Prostate gland (tissue), 2 donors: ENCODE results near the gene RMDN2. TPM values are rescaled to one million over a fixed set of nuclear protein-coding genes. Genes with fewer than 3 reads are reported as not detected.

Experiments used
- DNase-seq: peaks from one replicate; pipeline ENCODE4 v3.0.0-alpha.2; 2019; ENCODE audit warnings: low spot score
- H3K27ac ChIP-seq, 2 donors: fragments of 200-600 bp; sonication (generic); 2 replicates each; pipeline ENCODE4 v1.5.1; 2017 to 2019
- H3K27me3 ChIP-seq: fragments of 200-600 bp; sonication (generic); replicated peaks from 2 replicates; pipeline ENCODE4 v1.5.1; 2019; ENCODE audit not compliant: insufficient read depth
- H3K36me3 ChIP-seq, 2 donors: fragments of 200-600 bp; sonication (generic); 1 replicate in 1 of 2; 2 replicates in 1 of 2; pipeline versions ENCODE4 v1.5.1 to v1.8.1; 2017 to 2019
- H3K4me1 ChIP-seq: fragments of 200-600 bp; sonication (generic); replicated peaks from 2 replicates; pipeline ENCODE4 v1.5.1; 2019
- H3K4me3 ChIP-seq, 2 donors: fragments of 200-600 bp; sonication (generic); 2 replicates each; pipeline ENCODE4 v1.5.1; 2017 to 2019
- H3K9me3 ChIP-seq: fragments of 200-600 bp; sonication (generic); 2 replicates; pipeline ENCODE4 v1.5.1; 2017
- POLR2A ChIP-seq: fragments of 450-650 bp; IDR thresholded peaks from one replicate; pipeline ENCODE4 v1.6.1; 2016; ENCODE audit warnings: antibody characterized with exemption, mild to moderate bottlenecking
- POLR2AphosphoS5 ChIP-seq: sonication (generic); formaldehyde crosslinking; IDR thresholded peaks from one replicate; pipeline ENCODE4 v1.6.1; 2017; ENCODE audit warnings: antibody characterized with exemption
- WGBS: methylation state at CpG from one replicate; pipeline ENCODE4 v1.1.5; 2018; 5-methylcytosine and 5-hydroxymethylcytosine counted together
- intact Hi-C: fragments of 100-400 bp; cut with DNase I; formaldehyde crosslinking; loops from one replicate; pipeline ENCODE4 v1.14.2; 2022
- total RNA-seq, 2 donors: library from RNA; depleted of rRNA; stranded (reverse); fragments of >200 nt; gene quantifications; one replicate each; pipeline ENCODE4 v1.1.0, GENCODE V29; 2016
- TF ChIP-seq, protein P1 (sequence below), 4 experiments: fragments of 200-600 bp in 2 of 4; fragments of 450-650 bp in 2 of 4; sonication (generic) in 2 of 4; IDR thresholded peaks; 1 replicate in 3 of 4; 2 replicates in 1 of 4; pipeline ENCODE4 v1.5.1; 2016 to 2019; ENCODE audit warnings: antibody characterized with exemption in 4 of 4, mild to moderate bottlenecking in 2 of 4, moderate library complexity in 2 of 4

Gene RMDN2
- total RNA-seq, 2 donors from 2014 or later, result 9.0 to 9.2 TPM

DNA sequence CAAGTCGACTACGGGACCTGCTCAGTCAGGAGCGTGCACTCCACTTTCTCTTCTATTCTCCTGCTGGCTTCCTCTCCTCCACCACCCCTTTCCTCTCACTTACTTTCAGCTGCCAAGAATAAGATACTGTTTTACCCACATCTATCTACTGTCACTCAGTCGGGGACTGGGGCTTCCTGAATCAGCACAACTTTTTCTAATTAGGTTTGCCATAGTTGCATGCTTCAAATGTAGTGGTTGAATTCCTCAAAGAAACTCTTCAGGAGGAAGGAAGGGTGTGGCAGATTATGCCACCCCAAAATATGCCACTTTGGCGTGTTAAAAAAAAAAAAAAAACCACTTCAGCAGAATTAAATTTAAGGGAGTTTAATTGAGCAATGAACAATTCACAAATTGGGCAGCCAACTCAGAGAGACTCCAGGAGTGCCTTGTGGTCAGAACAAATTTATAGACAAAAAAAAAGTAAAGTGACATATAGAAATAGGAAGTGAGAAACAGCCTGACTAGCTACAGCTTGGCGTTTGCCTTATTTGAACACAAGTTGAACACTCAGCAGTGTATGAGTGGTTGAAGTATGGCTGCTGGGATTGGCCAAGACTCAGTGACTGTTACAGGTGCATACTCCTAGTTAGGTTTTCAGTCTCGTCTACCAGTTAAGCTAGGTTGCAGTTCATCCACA lies 32.5 kb upstream of the RMDN2 start:
- 67% methylated on average over 7 of the region's 7 CpGs for WGBS
- no peaks in the 10 kb centered on the region for H3K36me3 ChIP-seq

DNA sequence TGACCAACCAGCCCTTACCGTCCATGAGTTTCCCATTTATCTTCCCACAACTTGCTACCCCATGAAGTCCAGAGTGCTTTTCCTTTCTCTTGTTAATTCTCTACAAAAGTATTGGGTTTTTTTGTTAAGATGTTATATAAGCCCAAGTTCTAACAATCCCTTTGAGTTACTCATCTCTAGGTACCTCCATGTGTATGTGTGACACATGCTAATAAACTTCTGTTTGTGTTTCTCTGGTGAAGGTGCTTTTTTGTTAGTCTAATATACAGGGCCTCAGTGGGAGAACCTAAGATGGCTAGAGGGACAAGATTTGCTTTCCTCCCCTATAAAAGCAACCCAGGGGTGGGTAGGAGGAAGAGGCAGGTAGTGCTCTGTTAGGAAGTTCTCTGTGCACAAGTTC lies 31.8 kb upstream of the RMDN2 start:
- no peaks in the 10 kb centered on the region for H3K27me3 ChIP-seq
- TF ChIP-seq POLR2A (no peak), POLR2AphosphoS5 (no peak)
- TF ChIP-seq, protein P1, sequence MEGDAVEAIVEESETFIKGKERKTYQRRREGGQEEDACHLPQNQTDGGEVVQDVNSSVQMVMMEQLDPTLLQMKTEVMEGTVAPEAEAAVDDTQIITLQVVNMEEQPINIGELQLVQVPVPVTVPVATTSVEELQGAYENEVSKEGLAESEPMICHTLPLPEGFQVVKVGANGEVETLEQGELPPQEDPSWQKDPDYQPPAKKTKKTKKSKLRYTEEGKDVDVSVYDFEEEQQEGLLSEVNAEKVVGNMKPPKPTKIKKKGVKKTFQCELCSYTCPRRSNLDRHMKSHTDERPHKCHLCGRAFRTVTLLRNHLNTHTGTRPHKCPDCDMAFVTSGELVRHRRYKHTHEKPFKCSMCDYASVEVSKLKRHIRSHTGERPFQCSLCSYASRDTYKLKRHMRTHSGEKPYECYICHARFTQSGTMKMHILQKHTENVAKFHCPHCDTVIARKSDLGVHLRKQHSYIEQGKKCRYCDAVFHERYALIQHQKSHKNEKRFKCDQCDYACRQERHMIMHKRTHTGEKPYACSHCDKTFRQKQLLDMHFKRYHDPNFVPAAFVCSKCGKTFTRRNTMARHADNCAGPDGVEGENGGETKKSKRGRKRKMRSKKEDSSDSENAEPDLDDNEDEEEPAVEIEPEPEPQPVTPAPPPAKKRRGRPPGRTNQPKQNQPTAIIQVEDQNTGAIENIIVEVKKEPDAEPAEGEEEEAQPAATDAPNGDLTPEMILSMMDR (IDR thresholded peaks at IDR 0.05), result no peak
- no peak overlapping the region for H3K27ac ChIP-seq
- H3K4me3 ChIP-seq, result no peak overlapping the region
- no peaks in the 10 kb centered on the region for H3K36me3 ChIP-seq
- intact Hi-C loops, result loop anchor here (5.0 kb wide), 1 partner anchor 496 kb away; no protein-coding TSS in a partner anchor
- no peaks in the 10 kb centered on the region for H3K9me3 ChIP-seq
- WGBS, result 92% methylated on average over 1 of the region's 1 CpG
- DNase-seq, result no peak
- H3K4me1 ChIP-seq, result no peaks in the 10 kb centered on the region

More for the DNA sequence above, 32.5 kb upstream of the RMDN2 start:
- Histone ChIP-seq H3K27me3 (no peaks in the 10 kb centered on the region), H3K27ac (no peak overlapping the region), H3K4me3 (no peak overlapping the region), H3K4me1 (no peaks in the 10 kb centered on the region), H3K9me3 (no peaks in the 10 kb centered on the region)
- TF ChIP-seq POLR2AphosphoS5 (no peak), POLR2A (no peak)
- TF ChIP-seq, protein P1 (IDR thresholded peaks at IDR 0.05), result no peak
- DNase-seq, result no peak
- intact Hi-C loops, result loop anchor here (5.0 kb wide), 1 partner anchor 495 kb away; no protein-coding TSS in a partner anchor

DNA sequence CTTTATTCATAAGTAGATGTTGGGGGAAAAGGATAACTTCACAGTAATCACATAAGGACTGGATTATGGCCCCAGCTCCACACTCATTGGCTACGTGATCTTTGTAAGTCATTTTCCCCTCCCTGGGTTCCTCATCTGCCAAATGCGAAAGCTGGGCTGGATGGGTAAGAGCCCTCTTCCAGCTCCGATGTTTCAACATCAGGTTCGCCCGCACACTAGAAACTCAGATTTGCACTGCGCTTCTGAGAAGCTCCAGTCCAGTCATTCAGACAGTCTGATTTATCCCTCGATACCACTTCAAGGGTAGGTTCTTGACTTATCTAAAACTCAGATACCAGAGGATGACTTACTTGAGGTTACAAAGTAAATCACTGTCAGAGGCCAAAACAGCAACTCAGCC lies 31.0 kb upstream of the RMDN2 start:
- DNase-seq, result no peak
- no peak overlapping the region for H3K27ac ChIP-seq
- 96% methylated on average over 7 of the region's 7 CpGs for WGBS
- no peaks in the 10 kb centered on the region for H3K27me3 ChIP-seq
- intact Hi-C loops, result loop anchor here (5.0 kb wide), 1 partner anchor 497 kb away; no protein-coding TSS in a partner anchor
- H3K4me1 ChIP-seq, result no peaks in the 10 kb centered on the region
- TF ChIP-seq, protein P1 (IDR thresholded peaks at IDR 0.05), result no peak
- no peak for TF ChIP-seq POLR2AphosphoS5
- no peak for TF ChIP-seq POLR2A
- H3K36me3 ChIP-seq, result no peaks in the 10 kb centered on the region
- H3K9me3 ChIP-seq, result no peaks in the 10 kb centered on the region
- H3K4me3 ChIP-seq, result no peak overlapping the region

DNA sequence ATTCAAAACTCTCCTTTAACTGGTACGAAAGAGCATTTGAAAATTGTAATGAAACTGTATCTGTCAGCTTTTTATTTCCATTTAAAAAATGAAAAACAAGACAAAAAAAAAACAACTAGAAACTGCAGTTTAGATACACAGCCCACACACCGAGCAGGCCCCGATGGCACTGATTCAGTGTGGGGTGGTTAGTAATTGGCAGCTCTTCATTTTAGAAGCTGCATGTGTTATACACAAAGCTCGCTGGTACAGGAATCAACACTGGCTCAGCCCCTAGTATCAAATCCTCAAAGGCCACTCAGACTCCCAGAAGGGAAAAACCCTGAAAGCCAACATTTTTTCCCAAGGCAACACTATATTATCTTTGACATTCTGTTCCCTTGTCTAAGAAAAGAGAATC lies 30.5 kb upstream of the RMDN2 start:
- H3K36me3 ChIP-seq, result no peaks in the 10 kb centered on the region
- no peaks in the 10 kb centered on the region for H3K9me3 ChIP-seq
- no peaks in the 10 kb centered on the region for H3K4me1 ChIP-seq
- DNase-seq, result no peak
- H3K27me3 ChIP-seq, result no peaks in the 10 kb centered on the region
- no peak overlapping the region for H3K4me3 ChIP-seq
- intact Hi-C loops, result loop anchor here (5.0 kb wide), 1 partner anchor 497 kb away; no protein-coding TSS in a partner anchor
- H3K27ac ChIP-seq, result no peak overlapping the region
- 25% methylated on average over 4 of the region's 4 CpGs for WGBS
- TF ChIP-seq POLR2AphosphoS5, result no peak
- TF ChIP-seq, protein P1 (IDR thresholded peaks at IDR 0.05), result no peak

DNA sequence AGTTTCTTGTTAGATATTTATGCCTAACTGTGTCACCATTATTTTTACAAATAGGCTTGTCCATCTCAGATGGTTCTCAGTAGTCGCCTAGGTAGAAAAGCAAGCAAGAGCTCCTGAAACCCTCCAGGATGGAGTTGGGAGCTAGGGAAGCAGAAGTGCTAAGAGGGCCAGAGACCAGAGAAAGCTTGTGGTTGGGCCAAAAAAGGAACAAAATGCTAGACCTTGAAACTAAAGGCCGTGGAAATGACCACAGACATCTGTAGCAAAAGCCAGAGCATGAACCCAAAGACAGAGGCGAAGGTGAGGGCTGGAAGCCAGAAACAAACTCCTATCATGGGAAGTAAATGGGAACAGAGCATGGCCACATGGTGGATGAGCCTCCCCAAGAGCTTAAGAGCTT lies 29.9 kb upstream of the RMDN2 start:
- Histone ChIP-seq H3K4me1 (no peaks in the 10 kb centered on the region), H3K27me3 (no peaks in the 10 kb centered on the region), H3K4me3 (no peak overlapping the region), H3K27ac (no peak overlapping the region), H3K36me3 (no peaks in the 10 kb centered on the region), H3K9me3 (no peaks in the 10 kb centered on the region)
- no peak for TF ChIP-seq POLR2AphosphoS5
- TF ChIP-seq, protein P1 (IDR thresholded peaks at IDR 0.05), result no peak
- no peak for TF ChIP-seq POLR2A
- DNase-seq, result no peak
- intact Hi-C loops, result no loop called here
- 87% methylated on average over 3 of the region's 3 CpGs for WGBS
